ENCODE results near the gene EXOSC9. TPM values are rescaled to one million over a fixed set of nuclear protein-coding genes. Genes with fewer than 3 reads are reported as not detected.

EXOSC9 gene
- total RNA-seq, 4 donors from 2014 or later: 13.2 to 35.2 (median 22.5) TPM

DNA sequence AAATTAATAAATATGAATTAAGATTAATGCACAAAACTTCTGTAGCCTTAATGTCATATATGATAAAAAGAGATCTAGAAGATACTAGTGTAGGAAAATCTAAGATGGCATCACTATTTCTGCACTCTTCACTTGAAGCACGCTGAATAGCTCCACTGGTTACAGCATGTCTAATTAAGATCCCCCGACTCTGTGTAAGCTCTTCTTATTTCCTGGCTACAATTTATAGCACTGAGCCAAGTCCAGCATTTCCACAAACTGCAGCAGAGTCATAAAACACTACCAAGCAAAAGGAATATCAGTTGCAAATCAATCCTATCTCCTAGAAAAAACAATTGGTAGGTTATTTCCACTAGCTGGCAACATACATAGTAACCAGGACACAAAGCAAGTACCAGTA is 23.8 kb downstream of the EXOSC9 start:
- no peaks in the 10 kb centered on the region for H3K27me3 ChIP-seq
- DNase-seq: no peak
- H3K9me3 ChIP-seq: no peaks in the 10 kb centered on the region
- H3K36me3 ChIP-seq: no peaks in the 10 kb centered on the region
- H3K4me1 ChIP-seq: peaks cover 4 to 21% (median 7%) of the 10 kb centered on the region in 4 donors
- WGBS, 2 donors (ENCODE audit: low coverage in 1 of 2): 23 to 31% methylated on average over 2 of the region's 2 CpGs
- no peak for TF ChIP-seq EP300 (IDR thresholded peaks at IDR 0.05; ENCODE audit: low read depth)
- in situ Hi-C loops (cut with MboI; ENCODE audit: low pct_ligation_motif_present in 1 of 4, low pct_unique_long_range_greater_than_20kb in 1 of 4, low sequenced_read_pairs in 3 of 4): no loop called here
- no peak overlapping the region for H3K4me3 ChIP-seq
- intact Hi-C loops (cut with DNase I; ENCODE audit: low total_unique reads): loop anchor here (5.0 kb wide), 1 partner anchor 42 kb away; no protein-coding TSS in a partner anchor
- peak overlapping the region in 1 of 4 donors; percentile 82 for H3K27ac ChIP-seq

DNA sequence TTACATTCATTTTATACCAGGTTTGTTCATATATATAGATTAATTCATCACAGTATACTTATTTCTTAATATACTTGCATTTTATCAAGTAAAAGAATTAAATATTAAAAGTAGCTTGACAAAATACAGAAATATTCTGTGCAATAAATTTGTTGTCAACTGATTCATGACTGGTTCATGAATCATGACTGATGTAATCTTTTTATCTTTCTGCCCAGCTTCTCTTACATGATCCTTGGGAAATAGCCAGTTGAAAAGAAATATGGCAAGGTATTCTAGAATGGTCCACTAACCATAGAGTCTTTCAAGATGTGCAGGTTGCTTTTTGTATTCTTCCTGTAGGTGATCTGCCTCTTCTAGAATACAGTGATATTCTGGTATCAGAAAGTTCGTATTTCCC is 26.7 kb downstream of the EXOSC9 start:
- Histone ChIP-seq H3K27ac (no peak overlapping the region), H3K27me3 (no peaks in the 10 kb centered on the region), H3K4me3 (no peak overlapping the region), H3K4me1 (peaks cover 4 to 11% (median 7%) of the 10 kb centered on the region in 4 donors), H3K9me3 (no peaks in the 10 kb centered on the region), H3K36me3 (peaks cover 0 to 22% (median 8%) of the 10 kb centered on the region in 4 donors)
- in situ Hi-C loops (cut with MboI; ENCODE audit: low pct_ligation_motif_present in 1 of 4, low pct_unique_long_range_greater_than_20kb in 1 of 4, low sequenced_read_pairs in 3 of 4) (no loop called here), intact Hi-C loops (cut with DNase I; ENCODE audit: low total_unique reads) (loop anchor here (5.0 kb wide), 1 partner anchor 39 kb away; no protein-coding TSS in a partner anchor)
- 91 to 96% methylated on average over 1 of the region's 1 CpG for WGBS, 2 donors (ENCODE audit: low coverage in 1 of 2)
- DNase-seq: no peak
- TF ChIP-seq EP300 (IDR thresholded peaks at IDR 0.05; ENCODE audit: low read depth) (no peak), POLR2AphosphoS5 (IDR thresholded peaks at IDR 0.05) (no peak), POLR2A (IDR thresholded peaks at IDR 0.05) (no peak)
- TF ChIP-seq, protein P1, sequence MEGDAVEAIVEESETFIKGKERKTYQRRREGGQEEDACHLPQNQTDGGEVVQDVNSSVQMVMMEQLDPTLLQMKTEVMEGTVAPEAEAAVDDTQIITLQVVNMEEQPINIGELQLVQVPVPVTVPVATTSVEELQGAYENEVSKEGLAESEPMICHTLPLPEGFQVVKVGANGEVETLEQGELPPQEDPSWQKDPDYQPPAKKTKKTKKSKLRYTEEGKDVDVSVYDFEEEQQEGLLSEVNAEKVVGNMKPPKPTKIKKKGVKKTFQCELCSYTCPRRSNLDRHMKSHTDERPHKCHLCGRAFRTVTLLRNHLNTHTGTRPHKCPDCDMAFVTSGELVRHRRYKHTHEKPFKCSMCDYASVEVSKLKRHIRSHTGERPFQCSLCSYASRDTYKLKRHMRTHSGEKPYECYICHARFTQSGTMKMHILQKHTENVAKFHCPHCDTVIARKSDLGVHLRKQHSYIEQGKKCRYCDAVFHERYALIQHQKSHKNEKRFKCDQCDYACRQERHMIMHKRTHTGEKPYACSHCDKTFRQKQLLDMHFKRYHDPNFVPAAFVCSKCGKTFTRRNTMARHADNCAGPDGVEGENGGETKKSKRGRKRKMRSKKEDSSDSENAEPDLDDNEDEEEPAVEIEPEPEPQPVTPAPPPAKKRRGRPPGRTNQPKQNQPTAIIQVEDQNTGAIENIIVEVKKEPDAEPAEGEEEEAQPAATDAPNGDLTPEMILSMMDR (IDR thresholded peaks at IDR 0.05): no peak

DNA sequence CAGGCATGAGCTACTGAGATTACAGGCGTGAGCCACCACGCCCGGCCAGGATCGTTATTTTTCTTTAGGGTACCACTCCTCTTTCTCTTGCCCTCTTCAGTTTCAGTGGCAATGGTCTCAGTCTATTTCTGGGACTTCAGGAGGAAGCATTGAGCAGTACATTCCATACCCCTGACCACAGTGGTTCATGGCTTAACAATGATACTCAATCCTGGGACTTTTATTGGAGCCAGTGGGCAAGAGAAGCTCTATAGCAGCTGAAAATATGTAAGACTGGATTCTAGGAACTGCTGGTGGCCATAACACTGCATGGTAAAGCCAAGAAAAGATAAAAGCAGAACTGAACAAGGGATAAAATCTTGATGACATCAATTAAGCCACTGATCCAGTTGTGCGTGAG is 28.4 kb downstream of the EXOSC9 start:
- WGBS, 2 donors (ENCODE audit: low coverage in 1 of 2): 90 to 100% methylated on average over 4 to 5 of the region's 5 CpGs
- H3K36me3 ChIP-seq: peaks cover 0 to 32% (median 15%) of the 10 kb centered on the region in 4 donors
- no peaks in the 10 kb centered on the region for H3K27me3 ChIP-seq
- H3K27ac ChIP-seq: no peak overlapping the region
- intact Hi-C loops (cut with DNase I; ENCODE audit: low total_unique reads) (loop anchor here (5.0 kb wide), 1 partner anchor 38 kb away; no protein-coding TSS in a partner anchor), in situ Hi-C loops (cut with MboI; ENCODE audit: low pct_ligation_motif_present in 1 of 4, low pct_unique_long_range_greater_than_20kb in 1 of 4, low sequenced_read_pairs in 3 of 4) (no loop called here)
- no peak for DNase-seq
- TF ChIP-seq EP300 (IDR thresholded peaks at IDR 0.05; ENCODE audit: low read depth) (no peak), POLR2AphosphoS5 (IDR thresholded peaks at IDR 0.05) (no peak), POLR2A (IDR thresholded peaks at IDR 0.05) (no peak)
- TF ChIP-seq, protein P1 (IDR thresholded peaks at IDR 0.05): no peak
- H3K9me3 ChIP-seq: no peaks in the 10 kb centered on the region
- H3K4me3 ChIP-seq: no peak overlapping the region
- H3K4me1 ChIP-seq: peaks cover 0 to 7% (median 2%) of the 10 kb centered on the region in 4 donors

DNA sequence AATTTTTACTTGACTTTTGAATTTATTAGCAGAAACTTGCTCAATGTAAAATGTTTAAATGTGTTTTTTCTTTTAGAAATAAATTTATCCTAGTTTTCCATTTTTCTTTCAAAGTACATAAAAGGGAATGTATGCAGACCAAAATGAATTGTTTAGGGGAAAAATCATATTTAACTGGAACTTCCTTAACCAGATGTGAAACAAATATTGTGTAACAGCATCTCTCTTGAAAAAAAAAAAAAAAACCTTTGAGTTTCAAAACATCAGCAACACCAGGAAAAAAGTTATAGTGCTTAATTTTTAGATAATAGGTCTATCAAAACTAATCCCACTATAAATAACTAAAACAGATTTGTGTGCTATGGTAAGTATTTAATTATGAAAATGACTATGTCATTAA is 37.0 kb downstream of the EXOSC9 start:
- no peaks in the 10 kb centered on the region for H3K4me1 ChIP-seq
- H3K27me3 ChIP-seq: no peaks in the 10 kb centered on the region
- DNase-seq: no peak
- peaks cover 0 to 23% (median 9%) of the 10 kb centered on the region in 4 donors for H3K36me3 ChIP-seq
- no peak overlapping the region for H3K27ac ChIP-seq
- no peaks in the 10 kb centered on the region for H3K9me3 ChIP-seq
- H3K4me3 ChIP-seq: no peak overlapping the region
- TF ChIP-seq EP300 (IDR thresholded peaks at IDR 0.05; ENCODE audit: low read depth) (no peak), POLR2A (IDR thresholded peaks at IDR 0.05) (no peak), POLR2AphosphoS5 (IDR thresholded peaks at IDR 0.05) (no peak)
- TF ChIP-seq, protein P1 (IDR thresholded peaks at IDR 0.05): no peak
- in situ Hi-C loops (cut with MboI; ENCODE audit: low pct_ligation_motif_present in 1 of 4, low pct_unique_long_range_greater_than_20kb in 1 of 4, low sequenced_read_pairs in 3 of 4) (no loop called here), intact Hi-C loops (cut with DNase I; ENCODE audit: low total_unique reads) (no loop called here)

DNA sequence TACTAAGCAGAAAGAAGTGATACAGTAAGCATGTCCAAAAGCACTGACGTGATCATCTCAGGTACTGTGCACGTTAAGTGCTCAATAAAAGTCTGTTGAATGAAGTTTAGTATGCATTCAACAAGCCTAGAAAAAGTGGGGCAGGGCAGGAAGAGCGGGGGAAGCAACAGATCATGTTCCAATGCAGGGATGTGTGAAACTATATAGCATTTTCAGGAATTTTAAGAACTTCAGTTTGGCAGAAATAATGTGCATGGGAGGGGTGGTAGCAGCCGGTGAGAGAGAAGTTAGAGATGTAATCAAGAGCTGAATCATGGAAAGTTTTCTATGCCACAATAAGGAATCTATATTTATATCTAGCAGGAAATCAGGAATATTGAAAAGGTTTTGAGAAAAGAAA is 41.7 kb downstream of the EXOSC9 start:
- Histone ChIP-seq H3K27me3 (no peaks in the 10 kb centered on the region), H3K36me3 (peaks cover 0 to 20% (median 7%) of the 10 kb centered on the region in 4 donors), H3K9me3 (no peaks in the 10 kb centered on the region), H3K27ac (no peak overlapping the region), H3K4me1 (no peaks in the 10 kb centered on the region), H3K4me3 (no peak overlapping the region)
- WGBS, 2 donors (ENCODE audit: low coverage in 1 of 2): 91 to 95% methylated on average over 4 of the region's 4 CpGs
- intact Hi-C loops (cut with DNase I; ENCODE audit: low total_unique reads) (no loop called here), in situ Hi-C loops (cut with MboI; ENCODE audit: low pct_ligation_motif_present in 1 of 4, low pct_unique_long_range_greater_than_20kb in 1 of 4, low sequenced_read_pairs in 3 of 4) (no loop called here)
- TF ChIP-seq, protein P1 (IDR thresholded peaks at IDR 0.05): no peak
- no peak for DNase-seq

Measured in transverse colon (tissue), 4 donors.